ENCODE data around the gene LTF.
"Not testable (repeated sequence)": the region's sequence is repeated elsewhere in the genome, so short reads cannot be mapped to it uniquely, and the experiment has no call there.

The LTF gene

GRCh38 chr3:46464326-46465195, at the start of gene LTF:
TSS of gene LTF (minus strand) at chr3:46464905. CDS start at chr3:46464867, 38 bp downstream.
- no peak for DNase-seq

GRCh38 chr3:46512191-46512749, 47.6 kb upstream of the LTF start:
- no peak for DNase-seq

- DNase-seq = no peak
These were observed 45.0 kb upstream of the LTF start for GRCh38 chr3:46509661-46510187.

- DNase-seq = no peak
These were observed 44.3 kb upstream of the LTF start for GRCh38 chr3:46508850-46509591.

GRCh38 chr3:46506526-46506925, 41.8 kb upstream of the LTF start:
- DNase-seq = no peak

GRCh38 chr3:46505953-46506352, 41.2 kb upstream of the LTF start:
- DNase-seq = no peak

GRCh38 chr3:46504789-46505188, 40.1 kb upstream of the LTF start:
- peak; percentile 17 for DNase-seq

GRCh38 chr3:46503200-46503874, 38.6 kb upstream of the LTF start:
- no peak for DNase-seq

GRCh38 chr3:46501702-46502101, 37.0 kb upstream of the LTF start:
- DNase-seq = no peak

- no peak for DNase-seq
These were observed 36.2 kb upstream of the LTF start for GRCh38 chr3:46500656-46501635.

- no peak for DNase-seq
These were observed 34.3 kb upstream of the LTF start for GRCh38 chr3:46498916-46499519.

GRCh38 chr3:46497556-46498265, 33.0 kb upstream of the LTF start, which contains the start of gene RTP3:
TSS of gene RTP3 (plus strand) at chr3:46497976. CDS start at chr3:46498063, 87 bp downstream.
- DNase-seq = no peak

- peak; percentile 42 for DNase-seq
These were observed 32.2 kb upstream of the LTF start for GRCh38 chr3:46496746-46497555.

GRCh38 chr3:46495901-46496456, 31.3 kb upstream of the LTF start:
- no peak for DNase-seq

GRCh38 chr3:46494491-46494890, 29.8 kb upstream of the LTF start:
- not testable (repeated sequence) for DNase-seq

- no peak for DNase-seq
These were observed 28.3 kb upstream of the LTF start for GRCh38 chr3:46492890-46493547.

GRCh38 chr3:46491089-46492070, 26.7 kb upstream of the LTF start:
- no peak for DNase-seq
